SK-N-SH (cell line): ENCODE results near the gene SHH. TPM values are rescaled to one million over a fixed set of nuclear protein-coding genes. Genes with fewer than 3 reads are reported as not detected.

Source experiments
- CTCF ChIA-PET: fragments of 300-600, 350-600 bp; formaldehyde crosslinking; extraction: SDS; loops from one replicate; lab custom pipeline; 2021; lab: Yijun Ruan, JAX
- POLR2A ChIA-PET: fragments of 350-600 bp; sonication (Branson Sonifier 250); formaldehyde crosslinking; extraction: SDS; loops from one replicate; lab custom pipeline; 2020; ENCODE audit warnings: antibody characterized with exemption, inconsistent platforms; lab: Yijun Ruan, JAX
- DNase-seq: peaks from one replicate; pipeline ENCODE4 v3.0.0; 2012
- H2AFZ ChIP-seq: fragments of 200-600 bp; sonication (generic); 2 replicates; pipeline ENCODE4 v1.8.1; 2016; ENCODE audit warnings: antibody characterized with exemption, mild to moderate bottlenecking, low read depth
- H3F3A ChIP-seq: fragments of 200-600 bp; sonication (generic); replicated peaks from 2 replicates; pipeline ENCODE3; 2016; ENCODE audit warnings: antibody characterized with exemption, mild to moderate bottlenecking; ENCODE audit not compliant: insufficient read depth
- H3K27ac ChIP-seq, 2 experiments: fragments of 200-500 bp in 1 of 2; fragments of 200-600 bp in 1 of 2; sonication (Bioruptor generic) in 1 of 2; sonication (generic), shearing (Covaris generic) in 1 of 2; 2 replicates each; pipeline versions ENCODE4 v1.5.1 to v1.6.1; 2014 to 2016; ENCODE audit warnings: low read depth in 2 of 2, inconsistent platforms in 1 of 2, low read length in 1 of 2, mild to moderate bottlenecking in 1 of 2, mixed read lengths in 1 of 2
- H3K27me3 ChIP-seq: fragments of 200-600 bp; sonication (generic), shearing (Covaris generic); 2 replicates; pipeline ENCODE4 v1.6.1; 2016; ENCODE audit warnings: mixed run types; ENCODE audit not compliant: insufficient read depth
- H3K36me3 ChIP-seq, 2 experiments: fragments of 200-500 bp in 1 of 2; fragments of 200-600 bp in 1 of 2; sonication (Bioruptor generic) in 1 of 2; sonication (generic) in 1 of 2; replicated peaks in 1 of 2; 2 replicates each; pipeline versions ENCODE3 to v1.5.1; 2014 to 2016; ENCODE audit warnings: low read length in 1 of 2, mild to moderate bottlenecking in 1 of 2; ENCODE audit not compliant: insufficient read depth in 2 of 2, control insufficient read depth in 1 of 2
- H3K4me1 ChIP-seq, 2 experiments: fragments of 200-500 bp in 1 of 2; fragments of 200-600 bp in 1 of 2; sonication (Bioruptor generic) in 1 of 2; sonication (generic), shearing (Covaris generic) in 1 of 2; 2 replicates each; pipeline versions ENCODE4 v1.5.1 to v1.6.1; 2014 to 2016; ENCODE audit warnings: low read depth in 1 of 2, low read length in 1 of 2, mixed run types in 1 of 2; ENCODE audit not compliant: insufficient read depth in 2 of 2, control insufficient read depth in 1 of 2
- H3K4me2 ChIP-seq: fragments of 200-600 bp; sonication (generic), shearing (Covaris generic); 2 replicates; pipeline ENCODE4 v1.6.1; 2017; ENCODE audit warnings: mixed run types
- H3K4me3 ChIP-seq, 2 experiments: fragments of 200-500 bp in 1 of 2; fragments of 200-600 bp in 1 of 2; sonication (Bioruptor generic) in 1 of 2; sonication (generic), shearing (Covaris generic) in 1 of 2; 2 replicates each; pipeline versions ENCODE4 v1.5.1 to v1.8.1; 2014 to 2016; ENCODE audit warnings: low read depth in 2 of 2, inconsistent platforms in 1 of 2, low read length in 1 of 2, mild to moderate bottlenecking in 1 of 2, mixed read lengths in 1 of 2, moderate library complexity in 1 of 2
- H3K79me2 ChIP-seq: fragments of 200-600 bp; sonication (generic); 2 replicates; pipeline ENCODE4 v1.8.1; 2017; ENCODE audit warnings: mild to moderate bottlenecking; ENCODE audit not compliant: insufficient read depth
- H3K9ac ChIP-seq: fragments of 200-600 bp; sonication (generic); 2 replicates; pipeline ENCODE4 v1.6.1; 2017; ENCODE audit warnings: mixed run types
- H3K9me2 ChIP-seq: fragments of 200-600 bp; sonication (generic); 2 replicates; pipeline ENCODE4 v1.6.1; 2017; ENCODE audit warnings: mixed run types
- H3K9me3 ChIP-seq: fragments of 200-600 bp; sonication (generic); 2 replicates; pipeline ENCODE4 v1.6.1; 2017; ENCODE audit warnings: mixed run types, mild to moderate bottlenecking, moderate library complexity
- H4K20me1 ChIP-seq: fragments of 200-600 bp; sonication (generic); 2 replicates; pipeline ENCODE4 v1.6.1; 2017; ENCODE audit warnings: mild to moderate bottlenecking, mixed run types; ENCODE audit not compliant: insufficient read depth
- CTCF ChIP-seq: fragments of 200-600 bp; sonication (generic); IDR thresholded peaks from 2 replicates; pipeline ENCODE4 v1.6.1; 2017; ENCODE audit warnings: antibody characterized with exemption, mild to moderate bottlenecking, moderate library complexity
- EZH2phosphoT487 ChIP-seq: fragments of 200-600 bp; sonication (generic); IDR thresholded peaks from 2 replicates; pipeline ENCODE4 v1.6.1; 2017; ENCODE audit warnings: low read depth, mixed run types, mild to moderate bottlenecking, antibody characterized with exemption, moderate library complexity, borderline replicate concordance
- FOXJ3 ChIP-seq: sonication (generic); formaldehyde crosslinking; IDR thresholded peaks from 2 replicates; pipeline ENCODE4 v1.5.1; 2020; ENCODE audit warnings: mild to moderate bottlenecking, missing genetic modification reagents
- FOXM1 ChIP-seq: IDR thresholded peaks from 2 replicates; pipeline ENCODE4 v1.4.0; 2012; ENCODE audit warnings: low read depth, mild to moderate bottlenecking
- JUND ChIP-seq: IDR thresholded peaks from 2 replicates; pipeline ENCODE4 v1.4.0; 2012
- MXI1 ChIP-seq: IDR thresholded peaks from 2 replicates; pipeline ENCODE4 v1.6.1; 2012; ENCODE audit warnings: mild to moderate bottlenecking, low read depth, low read length, improper control_type of control experiment
- PBX3 ChIP-seq: IDR thresholded peaks from 2 replicates; pipeline ENCODE4; 2012
- RAD21 ChIP-seq: IDR thresholded peaks from 2 replicates; pipeline ENCODE4 v1.6.1; 2012; ENCODE audit warnings: mild to moderate bottlenecking, low read length
- SMC3 ChIP-seq: IDR thresholded peaks from 2 replicates; pipeline ENCODE4 v1.6.1; 2012; ENCODE audit warnings: low read depth, low read length, improper control_type of control experiment
- USF2 ChIP-seq: fragments of 150-350 bp; IDR thresholded peaks from 2 replicates; pipeline ENCODE4 v1.6.1; 2017; ENCODE audit warnings: antibody characterized with exemption, low read length, low read depth, borderline replicate concordance
- WGBS: methylation state at CpG from one replicate; pipeline ENCODE4 v1.1.6; 2017; ENCODE audit warnings: low lambda C conversion rate; 5-methylcytosine and 5-hydroxymethylcytosine counted together
- polyA plus RNA-seq, 3 experiments: library from polyadenylated mRNA; depleted of rRNA; stranded (reverse); fragments of >200 nt; gene quantifications; 2 replicates each; pipeline ENCODE4 v1.2.3, GENCODE V29; 2012

Gene SHH
- polyA plus RNA-seq, 1 of the 3 experiments (the other 2 are of a cell fraction), result not detected

- no peaks in the 10 kb centered on the region for H3K9me3 ChIP-seq
- H3K27ac ChIP-seq, result no peak overlapping the region
- CTCF ChIA-PET, result interaction anchor here (0.7 to 4.6 kb wide), 8 partner anchors 11 to 1010 kb away, joined by 3 to 33 read pairs (median 3); no protein-coding TSS in a partner anchor
- H3K27me3 ChIP-seq, result peaks cover 94% of the 10 kb centered on the region
- no peaks in the 10 kb centered on the region for H3K9me2 ChIP-seq
- peak; percentile 77 for DNase-seq
- 0 out of 2 replicates have a peak overlapping the region, but pooled peaks have one; percentile 50 for H3K4me2 ChIP-seq
- no peaks in the 10 kb centered on the region for H3K79me2 ChIP-seq
- no peak overlapping the region for H2AFZ ChIP-seq
- 0 out of 4 replicates have a peak overlapping the region, but pooled peaks of 1 of the 2 experiments have one; percentile 34 for H3K4me3 ChIP-seq
- TF ChIP-seq SMC3, result peak; percentile 67
- no peak for TF ChIP-seq MXI1
- TF ChIP-seq RAD21, result peak; percentile 78
- no peak for TF ChIP-seq EZH2phosphoT487
- TF ChIP-seq CTCF, result peak; percentile 72
- TF ChIP-seq, all 33 proteins: peak for 3
- H4K20me1 ChIP-seq, result no peaks in the 10 kb centered on the region
- no peaks in the 10 kb centered on the region for H3F3A ChIP-seq
- H3K36me3 ChIP-seq, result no peaks in the 10 kb centered on the region
- H3K9ac ChIP-seq, result no peak overlapping the region
- no peaks in the 10 kb centered on the region for H3K4me1 ChIP-seq
- WGBS, result 16% methylated on average over 16 of the region's 20 CpGs
- POLR2A ChIA-PET, result no interaction called here
Measured at GRCh38 chr7:155815332-155816191, 3.3 kb upstream of the SHH start.

GRCh38 chr7:155814316-155815276, 2.3 kb upstream of the SHH start:
- H3F3A ChIP-seq, result no peaks in the 10 kb centered on the region
- no peaks in the 10 kb centered on the region for H3K36me3 ChIP-seq
- no peak overlapping the region for H3K4me2 ChIP-seq
- H3K9ac ChIP-seq, result no peak overlapping the region
- H3K27ac ChIP-seq, result no peak overlapping the region
- H3K4me3 ChIP-seq, result no peak overlapping the region
- TF ChIP-seq USF2, result no peak
- TF ChIP-seq FOXJ3, result no peak
- TF ChIP-seq JUND, result no peak
- TF ChIP-seq PBX3, result no peak
- no peak for TF ChIP-seq FOXM1
- H3K9me2 ChIP-seq, result no peaks in the 10 kb centered on the region
- H2AFZ ChIP-seq, result no peak overlapping the region
- peaks cover 94% of the 10 kb centered on the region for H3K27me3 ChIP-seq
- no peaks in the 10 kb centered on the region for H3K79me2 ChIP-seq
- ChIA-PET POLR2A (no interaction called here), CTCF (interaction anchor here (0.7 to 4.6 kb wide), 9 partner anchors 9 to 1011 kb away, joined by 3 to 33 read pairs (median 3); no protein-coding TSS in a partner anchor)
- no peak for DNase-seq
- no peaks in the 10 kb centered on the region for H3K4me1 ChIP-seq
- WGBS, result 16% methylated on average over 18 of the region's 22 CpGs
- no peaks in the 10 kb centered on the region for H3K9me3 ChIP-seq
- no peaks in the 10 kb centered on the region for H4K20me1 ChIP-seq
